ENCODE measurements around the gene MPP2.

GRCh38 chr17:43946781-43947180 lies 39.4 kb upstream of the MPP2 start:
- TF ChIP-seq EZH2 (IDR thresholded peaks at IDR 0.05) = no peak
- TF ChIP-seq POLR2AphosphoS5 (IDR thresholded peaks at IDR 0.05; ENCODE audit: borderline replicate concordance, low read depth, low read length) = no peak
- no peak for TF ChIP-seq FOXP2 (optimal IDR thresholded peaks at IDR 0.05; ENCODE audit: control extremely low read depth, extremely low read length, insufficient read depth)
